ENCODE results near the gene ADGRG6. TPM values are rescaled to one million over a fixed set of nuclear protein-coding genes. Genes with fewer than 3 reads are reported as not detected.

Gene ADGRG6
- total RNA-seq, 1 experiment from 2014 or later, result 5.3 TPM

GRCh38 chr6:142406131-142406530 lies 104.3 kb downstream of the ADGRG6 start (continued):
- no peak for TF ChIP-seq MAX (CRISPR knock-in tag; IDR thresholded peaks at IDR 0.05)
- no peak for TF ChIP-seq CREB1 (CRISPR knock-in tag; IDR thresholded peaks at IDR 0.05)
- TF ChIP-seq RELA (CRISPR knock-in tag; IDR thresholded peaks at IDR 0.05; ENCODE audit: borderline replicate concordance), result no peak
- no peak for TF ChIP-seq ESRRA (CRISPR knock-in tag; IDR thresholded peaks at IDR 0.05; ENCODE audit: borderline replicate concordance)

DNA sequence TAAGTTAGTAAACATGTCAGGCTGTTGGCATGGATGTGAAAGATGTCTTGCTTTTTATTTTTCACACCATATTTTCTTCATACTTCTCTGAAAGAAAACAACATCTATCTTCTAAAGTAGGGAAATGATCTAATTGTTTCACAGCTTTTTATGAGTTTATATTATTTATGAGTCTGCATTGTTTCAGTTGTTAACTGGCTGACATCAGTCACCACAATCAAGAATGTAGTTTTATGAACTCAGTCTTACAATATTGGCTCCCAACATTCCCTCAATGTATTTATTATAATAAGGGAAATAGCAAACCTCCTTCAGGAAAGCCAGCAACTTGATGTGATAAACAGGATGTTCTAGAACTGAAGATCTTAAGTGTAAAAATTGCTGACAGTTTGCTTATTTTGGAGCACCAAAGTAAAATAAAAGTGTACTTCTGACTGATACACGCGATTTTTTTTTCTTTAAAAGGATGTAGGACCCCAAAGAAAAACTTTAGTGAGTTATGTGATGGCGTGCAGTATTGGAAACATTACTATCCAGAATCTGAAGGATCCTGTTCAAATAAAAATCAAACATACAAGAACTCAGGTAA lies 106.0 kb downstream of the ADGRG6 start:
- POLR2A ChIA-PET, result no interaction called here
- H3K27ac Mint-ChIP-seq, result no peak overlapping the region

GRCh38 chr6:142408409-142408808 lies 106.6 kb downstream of the ADGRG6 start:
- H3K27me3 Mint-ChIP-seq (ENCODE audit: low read depth), result no peaks in the 10 kb centered on the region; the same call in 1 of the 2 replicates
- DNase-seq (ENCODE audit: low spot score) (no peak), ATAC-seq (no peak)
- peaks cover 23% of the 10 kb centered on the region for H3K4me1 Mint-ChIP-seq
- TF ChIP-seq SOX15 (CRISPR knock-in tag; IDR thresholded peaks at IDR 0.05), result no peak
- no peak for TF ChIP-seq FOXJ3 (CRISPR knock-in tag; IDR thresholded peaks at IDR 0.05; ENCODE audit: borderline replicate concordance)
- no peak for TF ChIP-seq TEAD1 (CRISPR knock-in tag; IDR thresholded peaks at IDR 0.05)
- TF ChIP-seq NFE2L1 (CRISPR knock-in tag; IDR thresholded peaks at IDR 0.05), result no peak
- H3K36me3 Mint-ChIP-seq, result no peaks in the 10 kb centered on the region
- H3K4me3 Mint-ChIP-seq, result no peak overlapping the region
- CTCF ChIA-PET, result no interaction called here
- POLR2A ChIA-PET, result no interaction called here
- H3K27ac Mint-ChIP-seq, result no peak overlapping the region
- no peaks in the 10 kb centered on the region for H3K9me3 Mint-ChIP-seq

More for the DNA sequence above, 106.0 kb downstream of the ADGRG6 start:
- Mint-ChIP-seq H3K27me3 (ENCODE audit: low read depth) (no peaks in the 10 kb centered on the region; the same call in 1 of the 2 replicates), H3K36me3 (no peaks in the 10 kb centered on the region), H3K9me3 (no peaks in the 10 kb centered on the region), H3K4me1 (peaks cover 23% of the 10 kb centered on the region), H3K4me3 (no peak overlapping the region)
- ATAC-seq (no peak), DNase-seq (ENCODE audit: low spot score) (no peak)
- CTCF ChIA-PET, result no interaction called here
- TF ChIP-seq JAZF1 (CRISPR knock-in tag; IDR thresholded peaks at IDR 0.05) (no peak), E2F1 (CRISPR knock-in tag; IDR thresholded peaks at IDR 0.05) (no peak)
- TF ChIP-seq, protein P1, sequence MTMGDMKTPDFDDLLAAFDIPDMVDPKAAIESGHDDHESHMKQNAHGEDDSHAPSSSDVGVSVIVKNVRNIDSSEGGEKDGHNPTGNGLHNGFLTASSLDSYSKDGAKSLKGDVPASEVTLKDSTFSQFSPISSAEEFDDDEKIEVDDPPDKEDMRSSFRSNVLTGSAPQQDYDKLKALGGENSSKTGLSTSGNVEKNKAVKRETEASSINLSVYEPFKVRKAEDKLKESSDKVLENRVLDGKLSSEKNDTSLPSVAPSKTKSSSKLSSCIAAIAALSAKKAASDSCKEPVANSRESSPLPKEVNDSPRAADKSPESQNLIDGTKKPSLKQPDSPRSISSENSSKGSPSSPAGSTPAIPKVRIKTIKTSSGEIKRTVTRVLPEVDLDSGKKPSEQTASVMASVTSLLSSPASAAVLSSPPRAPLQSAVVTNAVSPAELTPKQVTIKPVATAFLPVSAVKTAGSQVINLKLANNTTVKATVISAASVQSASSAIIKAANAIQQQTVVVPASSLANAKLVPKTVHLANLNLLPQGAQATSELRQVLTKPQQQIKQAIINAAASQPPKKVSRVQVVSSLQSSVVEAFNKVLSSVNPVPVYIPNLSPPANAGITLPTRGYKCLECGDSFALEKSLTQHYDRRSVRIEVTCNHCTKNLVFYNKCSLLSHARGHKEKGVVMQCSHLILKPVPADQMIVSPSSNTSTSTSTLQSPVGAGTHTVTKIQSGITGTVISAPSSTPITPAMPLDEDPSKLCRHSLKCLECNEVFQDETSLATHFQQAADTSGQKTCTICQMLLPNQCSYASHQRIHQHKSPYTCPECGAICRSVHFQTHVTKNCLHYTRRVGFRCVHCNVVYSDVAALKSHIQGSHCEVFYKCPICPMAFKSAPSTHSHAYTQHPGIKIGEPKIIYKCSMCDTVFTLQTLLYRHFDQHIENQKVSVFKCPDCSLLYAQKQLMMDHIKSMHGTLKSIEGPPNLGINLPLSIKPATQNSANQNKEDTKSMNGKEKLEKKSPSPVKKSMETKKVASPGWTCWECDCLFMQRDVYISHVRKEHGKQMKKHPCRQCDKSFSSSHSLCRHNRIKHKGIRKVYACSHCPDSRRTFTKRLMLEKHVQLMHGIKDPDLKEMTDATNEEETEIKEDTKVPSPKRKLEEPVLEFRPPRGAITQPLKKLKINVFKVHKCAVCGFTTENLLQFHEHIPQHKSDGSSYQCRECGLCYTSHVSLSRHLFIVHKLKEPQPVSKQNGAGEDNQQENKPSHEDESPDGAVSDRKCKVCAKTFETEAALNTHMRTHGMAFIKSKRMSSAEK (CRISPR knock-in tag; IDR thresholded peaks at IDR 0.05; ENCODE audit: borderline replicate concordance), result no peak
- TF ChIP-seq, protein P2, sequence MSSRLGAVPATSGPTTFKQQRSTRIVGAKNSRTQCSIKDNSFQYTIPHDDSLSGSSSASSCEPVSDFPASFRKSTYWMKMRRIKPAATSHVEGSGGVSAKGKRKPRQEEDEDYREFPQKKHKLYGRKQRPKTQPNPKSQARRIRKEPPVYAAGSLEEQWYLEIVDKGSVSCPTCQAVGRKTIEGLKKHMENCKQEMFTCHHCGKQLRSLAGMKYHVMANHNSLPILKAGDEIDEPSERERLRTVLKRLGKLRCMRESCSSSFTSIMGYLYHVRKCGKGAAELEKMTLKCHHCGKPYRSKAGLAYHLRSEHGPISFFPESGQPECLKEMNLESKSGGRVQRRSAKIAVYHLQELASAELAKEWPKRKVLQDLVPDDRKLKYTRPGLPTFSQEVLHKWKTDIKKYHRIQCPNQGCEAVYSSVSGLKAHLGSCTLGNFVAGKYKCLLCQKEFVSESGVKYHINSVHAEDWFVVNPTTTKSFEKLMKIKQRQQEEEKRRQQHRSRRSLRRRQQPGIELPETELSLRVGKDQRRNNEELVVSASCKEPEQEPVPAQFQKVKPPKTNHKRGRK (CRISPR knock-in tag; IDR thresholded peaks at IDR 0.05; ENCODE audit: borderline replicate concordance), result no peak

DNA sequence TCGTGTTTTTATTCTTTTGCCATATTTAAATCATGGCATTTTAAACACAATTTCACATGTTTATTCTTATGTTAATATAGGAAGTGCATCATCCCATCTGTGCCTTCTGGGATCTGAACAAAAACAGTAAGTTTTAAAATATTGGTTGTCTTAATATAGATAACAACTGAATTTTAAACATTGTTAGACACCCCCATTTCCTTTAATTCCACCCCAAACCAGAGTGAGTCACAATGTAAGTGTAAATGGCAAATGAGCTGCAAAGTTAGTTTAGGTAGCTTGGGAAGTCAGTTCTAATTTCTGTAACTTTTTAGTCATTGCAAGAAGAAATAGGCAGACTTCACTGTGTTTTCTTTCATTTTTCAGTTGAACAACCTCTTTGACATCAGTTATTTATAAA lies 108.0 kb downstream of the ADGRG6 start:
- Mint-ChIP-seq H3K27ac (no peak overlapping the region), H3K36me3 (no peaks in the 10 kb centered on the region), H3K27me3 (ENCODE audit: low read depth) (no peaks in the 10 kb centered on the region), H3K4me1 (peaks cover 26% of the 10 kb centered on the region), H3K9me3 (no peaks in the 10 kb centered on the region), H3K4me3 (no peak overlapping the region)
- POLR2A ChIA-PET, result no interaction called here
- ATAC-seq, result no peak
- CTCF ChIA-PET, result interaction anchor here (1.6 kb wide), 1 partner anchor 65 kb away, joined by 4 read pairs; no protein-coding TSS in a partner anchor
- DNase-seq (ENCODE audit: low spot score), result no peak
- TF ChIP-seq ATF1 (CRISPR knock-in tag; IDR thresholded peaks at IDR 0.05) (no peak), MAX (CRISPR knock-in tag; IDR thresholded peaks at IDR 0.05) (no peak), ZNF121 (CRISPR knock-in tag; IDR thresholded peaks at IDR 0.05) (no peak), TCF7 (CRISPR knock-in tag; IDR thresholded peaks at IDR 0.05; ENCODE audit: low read depth) (no peak), ATF2 (CRISPR knock-in tag; IDR thresholded peaks at IDR 0.05; ENCODE audit: borderline replicate concordance, low read depth) (no peak), MYBL2 (CRISPR knock-in tag; IDR thresholded peaks at IDR 0.05) (no peak)
- TF ChIP-seq, protein P3, sequence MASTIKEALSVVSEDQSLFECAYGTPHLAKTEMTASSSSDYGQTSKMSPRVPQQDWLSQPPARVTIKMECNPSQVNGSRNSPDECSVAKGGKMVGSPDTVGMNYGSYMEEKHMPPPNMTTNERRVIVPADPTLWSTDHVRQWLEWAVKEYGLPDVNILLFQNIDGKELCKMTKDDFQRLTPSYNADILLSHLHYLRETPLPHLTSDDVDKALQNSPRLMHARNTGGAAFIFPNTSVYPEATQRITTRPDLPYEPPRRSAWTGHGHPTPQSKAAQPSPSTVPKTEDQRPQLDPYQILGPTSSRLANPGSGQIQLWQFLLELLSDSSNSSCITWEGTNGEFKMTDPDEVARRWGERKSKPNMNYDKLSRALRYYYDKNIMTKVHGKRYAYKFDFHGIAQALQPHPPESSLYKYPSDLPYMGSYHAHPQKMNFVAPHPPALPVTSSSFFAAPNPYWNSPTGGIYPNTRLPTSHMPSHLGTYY (CRISPR knock-in tag; IDR thresholded peaks at IDR 0.05), result no peak
